ENCODE results near the gene ELAVL2.

GRCh38 chr9:23783509-23783908 is 42.5 kb downstream of the ELAVL2 start:
- TF ChIP-seq THAP7 (CRISPR knock-in tag; IDR thresholded peaks at IDR 0.05) (no peak), MTA2 (IDR thresholded peaks at IDR 0.05; ENCODE audit: low read depth) (no peak), POLR2A (conservative IDR thresholded peaks at IDR 0.05) (no peak), ETS2 (tag; IDR thresholded peaks at IDR 0.05; ENCODE audit: borderline replicate concordance, poor library complexity, severe bottlenecking) (no peak), CTCF (IDR thresholded peaks at IDR 0.05 in 2 of 3, conservative IDR thresholded peaks at IDR 0.05 in 1 of 3; ENCODE audit: insufficient read depth in 2 of 3, low read depth in 1 of 3, low read length in 3 of 3) (no peak), USF1 (CRISPR knock-in tag; IDR thresholded peaks at IDR 0.05) (no peak), KDM5B (IDR thresholded peaks at IDR 0.05; ENCODE audit: insufficient replicate concordance, low read depth, low read length) (no peak), ZNF184 (CRISPR knock-in tag; IDR thresholded peaks at IDR 0.05) (no peak), SP1 (CRISPR knock-in tag; IDR thresholded peaks at IDR 0.05) (no peak), ETV5 (CRISPR knock-in tag; IDR thresholded peaks at IDR 0.05; ENCODE audit: low read depth) (no peak), POLR2AphosphoS5 (IDR thresholded peaks at IDR 0.05; ENCODE audit: control insufficient read depth, insufficient read depth, low read depth, low read length) (no peak), FOXK2 (conservative IDR thresholded peaks at IDR 0.05 in 1 of 2, IDR thresholded peaks at IDR 0.05 in 1 of 2; ENCODE audit: low read depth in 2 of 2) (no peak), SP2 (IDR thresholded peaks at IDR 0.05; ENCODE audit: extremely low read depth, low read depth, low read length, poor library complexity, severe bottlenecking) (no peak)
